Measurements from ENCODE around the gene PRXL2A. TPM values are rescaled to one million over a fixed set of nuclear protein-coding genes. Genes with fewer than 3 reads are reported as not detected.
A peak's percentile ranks its signal among the peaks of the same experiment; 100 is the strongest.

The PRXL2A gene
- total RNA-seq, 2 experiments from 2014 or later: 3.9 to 4.6 TPM

GRCh38 chr10:80452640-80453039 is 44.3 kb downstream of the PRXL2A start:
- no peaks in the 10 kb centered on the region for H3K36me3 ChIP-seq (ENCODE audit: insufficient read depth, low read length)

GRCh38 chr10:80453056-80453841 is 44.9 kb downstream of the PRXL2A start:
- TF ChIP-seq CTCF (IDR thresholded peaks at IDR 0.05): no peak
- no peak overlapping the region for H3K27ac Mint-ChIP-seq
- peaks cover 29% of the 10 kb centered on the region for H3K36me3 Mint-ChIP-seq (ENCODE audit: low read depth)
- POLR2A ChIA-PET: interaction anchor here (0.6 to 13.1 kb wide), 11 partner anchors 9 to 250 kb away, joined by 3 to 176 read pairs (median 4); partner anchors contain the start of gene PRXL2A
- no peak for ATAC-seq (ENCODE audit: poor library complexity)
- Histone ChIP-seq H3K27ac (ENCODE audit: low read depth in 1 of 2, low read length in 2 of 2) (peak overlapping the region; percentile 60 to 67), H3K36me3 (ENCODE audit: insufficient read depth, low read length) (no peaks in the 10 kb centered on the region), H3K27me3 (ENCODE audit: control insufficient read depth in 1 of 2, insufficient read depth in 2 of 2, low read length in 2 of 2) (no peaks in the 10 kb centered on the region), H3K4me1 (ENCODE audit: insufficient read depth, low read length) (peaks cover 40% of the 10 kb centered on the region), H3K9me3 (ENCODE audit: control insufficient read depth in 1 of 2, insufficient read depth in 1 of 2, low read length in 2 of 2) (no peaks in the 10 kb centered on the region), H3K4me3 (ENCODE audit: low read length) (peak overlapping the region; percentile 44)
- DNase-seq: peak in 2 of 14 experiments; percentile 60 to 69
- peak overlapping the region; percentile 93 for H3K4me3 Mint-ChIP-seq
- CTCF ChIA-PET: interaction anchor here (1.0 to 11.7 kb wide), 4 partner anchors 8 to 52 kb away, joined by 3 to 147 read pairs (median 6); no protein-coding TSS in a partner anchor
- peaks cover 30% of the 10 kb centered on the region for H3K4me1 Mint-ChIP-seq (ENCODE audit: low read depth)
- no peaks in the 10 kb centered on the region for H3K9me3 Mint-ChIP-seq
- no peaks in the 10 kb centered on the region for H3K27me3 Mint-ChIP-seq
- intact Hi-C loops (cut with DNase I, micrococcal nuclease): loop anchor here in 1 of 2 experiments (2.0 kb wide), 1 partner anchor 34 kb away; no protein-coding TSS in a partner anchor

More at GRCh38 chr10:80452640-80453039, 44.3 kb downstream of the PRXL2A start:
- H3K4me1 ChIP-seq (ENCODE audit: insufficient read depth, low read length): peaks cover 34% of the 10 kb centered on the region
- TF ChIP-seq CTCF (IDR thresholded peaks at IDR 0.05): no peak
- H3K27ac Mint-ChIP-seq: no peak overlapping the region
- peaks cover 24% of the 10 kb centered on the region for H3K4me1 Mint-ChIP-seq (ENCODE audit: low read depth)
- peak in 1 of 14 experiments; percentile 32 for DNase-seq
- H3K27me3 ChIP-seq (ENCODE audit: control insufficient read depth in 1 of 2, insufficient read depth in 2 of 2, low read length in 2 of 2): no peaks in the 10 kb centered on the region
- intact Hi-C loops (cut with DNase I, micrococcal nuclease): loop anchor here in 1 of 2 experiments (2.0 kb wide), 1 partner anchor 34 kb away; no protein-coding TSS in a partner anchor
- H3K9me3 Mint-ChIP-seq: no peaks in the 10 kb centered on the region
- ChIA-PET CTCF (interaction anchor here (0.5 to 11.7 kb wide), 5 partner anchors 8 to 68 kb away, joined by 3 to 147 read pairs (median 4); no protein-coding TSS in a partner anchor), POLR2A (interaction anchor here (0.8 to 13.1 kb wide), 10 partner anchors 8 to 249 kb away, joined by 3 to 176 read pairs (median 4); partner anchors contain the start of gene PRXL2A)
- H3K27me3 Mint-ChIP-seq: no peaks in the 10 kb centered on the region
- H3K9me3 ChIP-seq (ENCODE audit: control insufficient read depth in 1 of 2, insufficient read depth in 1 of 2, low read length in 2 of 2): no peaks in the 10 kb centered on the region
- ATAC-seq (ENCODE audit: poor library complexity): no peak
- no peak overlapping the region for H3K4me3 ChIP-seq (ENCODE audit: low read length)
- peak overlapping the region in 1 of 2 donors; percentile 29 for H3K27ac ChIP-seq (ENCODE audit: low read depth in 1 of 2, low read length in 2 of 2)
- no peak overlapping the region for H3K4me3 Mint-ChIP-seq
- peaks cover 24% of the 10 kb centered on the region for H3K36me3 Mint-ChIP-seq (ENCODE audit: low read depth)

- DNase-seq (peak; percentile 50 to 90 (median 76)), ATAC-seq (ENCODE audit: poor library complexity) (peak; percentile 61)
- peaks cover 36% of the 10 kb centered on the region for H3K36me3 Mint-ChIP-seq (ENCODE audit: low read depth)
- no peaks in the 10 kb centered on the region for H3K27me3 ChIP-seq (ENCODE audit: control insufficient read depth in 1 of 2, insufficient read depth in 2 of 2, low read length in 2 of 2)
- no peaks in the 10 kb centered on the region for H3K9me3 ChIP-seq (ENCODE audit: control insufficient read depth in 1 of 2, insufficient read depth in 1 of 2, low read length in 2 of 2)
- intact Hi-C loops (cut with DNase I, micrococcal nuclease): loop anchor here in 1 of 2 experiments (2.0 kb wide), 1 partner anchor 33 kb away; no protein-coding TSS in a partner anchor
- H3K4me3 ChIP-seq (ENCODE audit: low read length): peak within 1 kb of the TSS; percentile 97
- H3K4me1 Mint-ChIP-seq (ENCODE audit: low read depth): peaks cover 37% of the 10 kb centered on the region
- H3K27me3 Mint-ChIP-seq: no peaks in the 10 kb centered on the region
- peak within 1 kb of the TSS; percentile 92 for H3K27ac Mint-ChIP-seq
- peak within 1 kb of the TSS; percentile 67 to 80 for H3K27ac ChIP-seq (ENCODE audit: low read depth in 1 of 2, low read length in 2 of 2)
- no peak for TF ChIP-seq CTCF (IDR thresholded peaks at IDR 0.05)
- H3K9me3 Mint-ChIP-seq: no peaks in the 10 kb centered on the region
- H3K4me3 Mint-ChIP-seq: peak within 1 kb of the TSS; percentile 95
- no peaks in the 10 kb centered on the region for H3K36me3 ChIP-seq (ENCODE audit: insufficient read depth, low read length)
- H3K4me1 ChIP-seq (ENCODE audit: insufficient read depth, low read length): peaks cover 48% of the 10 kb centered on the region
- ChIA-PET CTCF (interaction anchor here (1.3 to 19.9 kb wide), 3 partner anchors 9 to 47 kb away, joined by 4 to 250 read pairs (median 7); no protein-coding TSS in a partner anchor), POLR2A (interaction anchor here (0.6 to 21.7 kb wide), 9 partner anchors 10 to 54 kb away, joined by 3 to 420 read pairs (median 7); no protein-coding TSS in a partner anchor)
Observed at GRCh38 chr10:80453842-80454512, 45.6 kb downstream of the PRXL2A start, which contains the start of gene TSPAN14. TSS of gene TSPAN14 (plus strand) at chr10:80454310. CDS start at chr10:80489234, 34,924 bp downstream.

Data from CD4-positive, alpha-beta T cell (primary cell).